ENCODE data around the gene MDGA2.

- TF ChIP-seq CTCF (IDR thresholded peaks at IDR 0.05) (no peak), POLR2AphosphoS5 (IDR thresholded peaks at IDR 0.05; ENCODE audit: low read depth, low read length) (no peak), SIN3A (IDR thresholded peaks at IDR 0.05; ENCODE audit: borderline replicate concordance, low read depth, low read length) (no peak)
These were observed 79.9 kb downstream of the MDGA2 start for GRCh38 chr14:47595552-47595951.

Measured in SK-N-SH (cell line).